NCI-H510A treated with DMSO at 0.1 percent for 48 hours (cell line): ENCODE results near the gene RAB22A.
A peak's percentile ranks its signal among the peaks of the same experiment; 100 is the strongest.

Experiments
- DNase-seq: peaks from one replicate; lab custom pipeline; 2025; lab: John Stamatoyannopoulos, UW

The RAB22A gene

GRCh38 chr20:58303547-58303946 lies 6.0 kb upstream of the RAB22A start:
- no peak for DNase-seq

- no peak for DNase-seq
Observed at GRCh38 chr20:58305061-58305460, 4.5 kb upstream of the RAB22A start.

- DNase-seq, result no peak
Observed at GRCh38 chr20:58306421-58307261, 2.9 kb upstream of the RAB22A start.

GRCh38 chr20:58307270-58307669 lies 2.2 kb upstream of the RAB22A start:
- DNase-seq, result no peak

- no peak for DNase-seq
Observed at GRCh38 chr20:58308290-58308679, 1.2 kb upstream of the RAB22A start.

GRCh38 chr20:58308680-58309527 lies 611 bp upstream of the RAB22A start:
- DNase-seq, result no peak

- DNase-seq, result no peak
Observed at GRCh38 chr20:58310291-58310782, 822 bp downstream of the RAB22A start.

GRCh38 chr20:58312836-58313235 lies 3.3 kb downstream of the RAB22A start:
- no peak for DNase-seq

- no peak for DNase-seq
Observed at GRCh38 chr20:58313396-58313795, 3.9 kb downstream of the RAB22A start.

GRCh38 chr20:58321205-58321604 lies 11.7 kb downstream of the RAB22A start:
- DNase-seq, result no peak

- DNase-seq, result no peak
Observed at GRCh38 chr20:58322083-58322482, 12.6 kb downstream of the RAB22A start.

- no peak for DNase-seq
Observed at GRCh38 chr20:58325912-58326311, 16.4 kb downstream of the RAB22A start.

GRCh38 chr20:58327211-58327610 lies 17.7 kb downstream of the RAB22A start:
- DNase-seq, result no peak

GRCh38 chr20:58328836-58329235 lies 19.3 kb downstream of the RAB22A start:
- DNase-seq, result no peak

GRCh38 chr20:58329711-58330110 lies 20.2 kb downstream of the RAB22A start:
- no peak for DNase-seq

- DNase-seq, result no peak
Observed at GRCh38 chr20:58330249-58330648, 20.7 kb downstream of the RAB22A start.

GRCh38 chr20:58330687-58331086 lies 21.2 kb downstream of the RAB22A start:
- DNase-seq, result no peak

GRCh38 chr20:58331961-58332551 lies 22.5 kb downstream of the RAB22A start:
- DNase-seq, result peak; percentile 91

GRCh38 chr20:58339741-58340140 lies 30.2 kb downstream of the RAB22A start:
- no peak for DNase-seq

GRCh38 chr20:58340151-58340550 lies 30.6 kb downstream of the RAB22A start:
- no peak for DNase-seq

GRCh38 chr20:58340853-58341252 lies 31.3 kb downstream of the RAB22A start:
- DNase-seq, result no peak

GRCh38 chr20:58342104-58342945 lies 32.8 kb downstream of the RAB22A start:
- DNase-seq, result no peak
